ENCODE results near the gene EMILIN3.
A peak's percentile ranks its signal among the peaks of the same experiment; 100 is the strongest.

The EMILIN3 gene

GRCh38 chr20:41359541-41360011 lies 7.0 kb downstream of the EMILIN3 start:
- no peak overlapping the region for H3K4me3 ChIP-seq (ENCODE audit: low read depth, low read length)
- DNase-seq (ENCODE audit: low read depth), result no peak
- TF ChIP-seq MYC (IDR thresholded peaks at IDR 0.05; ENCODE audit: low read depth, low read length), result no peak
- no peak for TF ChIP-seq MAX (IDR thresholded peaks at IDR 0.05; ENCODE audit: low read depth, low read length)
- no peak for TF ChIP-seq CTCF (IDR thresholded peaks at IDR 0.05; ENCODE audit: low read depth, low read length)
- TF ChIP-seq POLR2A (IDR thresholded peaks at IDR 0.05; ENCODE audit: extremely low read depth, insufficient read length), result no peak

DNA sequence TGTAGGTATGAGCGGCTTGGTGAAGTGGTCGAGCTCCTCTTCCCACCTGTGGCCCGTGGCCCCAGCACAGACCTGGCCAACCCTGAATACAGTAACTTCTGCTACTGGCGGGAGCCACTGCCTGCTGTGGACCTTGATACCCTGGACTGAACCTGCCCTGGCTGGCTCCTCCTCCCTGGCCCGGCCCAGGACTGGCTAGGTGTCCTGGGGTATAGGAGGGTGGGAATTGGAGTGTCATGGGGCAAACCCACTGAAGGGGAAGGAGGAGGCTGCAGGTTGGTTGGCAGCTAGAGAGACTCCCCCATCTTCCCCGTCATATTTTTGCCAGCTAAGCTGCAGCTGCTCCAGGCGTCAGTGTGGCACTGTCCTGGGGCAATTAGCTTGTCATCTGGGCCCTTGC lies 7.9 kb downstream of the EMILIN3 start:
- H3K4me3 ChIP-seq (ENCODE audit: low read depth, low read length), result no peak overlapping the region
- no peak for DNase-seq (ENCODE audit: low read depth)
- no peak for TF ChIP-seq MAX (IDR thresholded peaks at IDR 0.05; ENCODE audit: low read depth, low read length)
- no peak for TF ChIP-seq CTCF (IDR thresholded peaks at IDR 0.05; ENCODE audit: low read depth, low read length)
- no peak for TF ChIP-seq MYC (IDR thresholded peaks at IDR 0.05; ENCODE audit: low read depth, low read length)
- TF ChIP-seq POLR2A (IDR thresholded peaks at IDR 0.05; ENCODE audit: extremely low read depth, insufficient read length), result no peak

DNA sequence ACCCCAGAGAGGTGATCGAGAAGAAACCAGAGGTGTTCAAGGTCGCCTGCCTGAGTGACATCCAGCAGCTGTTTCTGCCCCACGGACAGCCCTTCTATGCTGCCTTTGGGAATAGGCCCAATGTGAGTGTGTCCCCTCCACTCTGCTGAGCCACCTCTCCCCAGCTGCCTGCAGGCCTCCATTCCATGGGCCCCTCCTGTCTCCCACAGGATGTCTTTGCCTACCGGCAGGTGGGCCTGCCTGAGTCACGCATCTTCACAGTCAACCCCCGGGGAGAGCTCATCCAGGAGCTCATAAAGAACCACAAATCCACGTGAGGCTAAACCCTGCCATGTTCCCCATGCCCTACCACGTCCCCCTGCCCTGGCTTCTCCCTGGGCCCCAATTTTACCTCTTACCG lies 8.4 kb downstream of the EMILIN3 start:
- no peak for DNase-seq (ENCODE audit: low read depth)
- TF ChIP-seq MYC (IDR thresholded peaks at IDR 0.05; ENCODE audit: low read depth, low read length) (no peak), MAX (IDR thresholded peaks at IDR 0.05; ENCODE audit: low read depth, low read length) (no peak), POLR2A (IDR thresholded peaks at IDR 0.05; ENCODE audit: extremely low read depth, insufficient read length) (no peak), CTCF (IDR thresholded peaks at IDR 0.05; ENCODE audit: low read depth, low read length) (no peak)
- no peak overlapping the region for H3K4me3 ChIP-seq (ENCODE audit: low read depth, low read length)

GRCh38 chr20:41357424-41358163 lies 9.0 kb downstream of the EMILIN3 start:
- H3K4me3 ChIP-seq (ENCODE audit: low read depth, low read length), result no peak overlapping the region
- TF ChIP-seq POLR2A (IDR thresholded peaks at IDR 0.05; ENCODE audit: extremely low read depth, insufficient read length) (no peak), MAX (IDR thresholded peaks at IDR 0.05; ENCODE audit: low read depth, low read length) (no peak), CTCF (IDR thresholded peaks at IDR 0.05; ENCODE audit: low read depth, low read length) (peak; percentile 24)
- no peak for DNase-seq (ENCODE audit: low read depth)

DNA sequence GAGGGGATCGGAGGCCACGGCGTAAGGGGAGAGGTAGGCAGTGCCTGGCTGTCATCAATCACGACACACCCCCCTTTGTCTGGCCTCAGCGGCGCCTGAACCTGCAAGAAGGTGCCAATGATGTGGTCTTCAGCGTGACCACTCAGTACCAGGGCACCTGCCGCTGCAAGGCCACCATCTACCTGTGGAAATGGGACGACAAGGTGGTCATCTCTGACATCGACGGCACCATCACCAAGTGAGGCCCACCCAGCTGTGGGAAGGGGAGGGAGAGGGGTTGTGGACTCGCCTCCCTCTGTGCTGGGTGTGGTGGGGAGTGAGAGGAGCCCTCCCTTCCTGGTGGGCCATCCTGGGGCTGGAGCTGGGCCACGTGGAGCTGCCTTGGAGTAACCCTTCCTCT lies 9.7 kb downstream of the EMILIN3 start:
- no peak for DNase-seq (ENCODE audit: low read depth)
- H3K4me3 ChIP-seq (ENCODE audit: low read depth, low read length), result no peak overlapping the region
- TF ChIP-seq CTCF (IDR thresholded peaks at IDR 0.05; ENCODE audit: low read depth, low read length), result no peak
